Lower lobe of right lung (tissue), 2 donors: ENCODE results near the gene UCHL1. TPM values are rescaled to one million over a fixed set of nuclear protein-coding genes. Genes with fewer than 3 reads are reported as not detected.
"Not testable (repeated sequence)": the region's sequence is repeated elsewhere in the genome, so short reads cannot be mapped to it uniquely, and the experiment has no call there.

Experiments used
- ATAC-seq, 2 donors: fragments of 200-7000 bp; cut with Tn5 transposase; one replicate each; pipeline ENCODE4 v1.9.1; 2020 to 2022; ENCODE audit warnings: mild to moderate bottlenecking in 2 of 2, moderate library complexity in 2 of 2
- DNase-seq: peaks from one replicate; pipeline ENCODE4 v3.0.0-alpha.2; 2020
- H3K27ac ChIP-seq: fragments of 200-600 bp; one replicate; pipeline ENCODE4 v1.8.0; 2022
- H3K27me3 ChIP-seq: fragments of 200-600 bp; one replicate; pipeline ENCODE4 v1.8.0; 2022; ENCODE audit warnings: low read depth
- H3K36me3 ChIP-seq: fragments of 200-600 bp; one replicate; pipeline ENCODE4 v1.8.0; 2022; ENCODE audit warnings: mild to moderate bottlenecking
- H3K4me1 ChIP-seq: fragments of 200-600 bp; one replicate; pipeline ENCODE4 v1.8.0; 2022
- H3K4me3 ChIP-seq: fragments of 200-600 bp; one replicate; pipeline ENCODE4 v1.8.0; 2022; ENCODE audit warnings: mild to moderate bottlenecking
- H3K9me3 ChIP-seq: fragments of 200-600 bp; one replicate; pipeline ENCODE4 v1.8.0; 2022
- intact Hi-C: fragments of 100-400 bp; cut with DNase I; formaldehyde crosslinking; loops from one replicate; pipeline ENCODE4 v1.11.0; 2022
- total RNA-seq: library from RNA; stranded (reverse); fragmentation: NEBNext Ultra II Directional; extraction: Animal tissue kit (Norgen Biotek cat#: 25700); gene quantifications from one replicate; pipeline ENCODE4 v1.2.1, GENCODE V29; 2021
- TF ChIP-seq, protein P1 (sequence below): fragments of 200-600 bp; IDR thresholded peaks from one replicate; pipeline ENCODE4 v1.8.0; 2022; ENCODE audit warnings: antibody characterized with exemption, mild to moderate bottlenecking
- donor health status: DM: no; HTN: yes; CAD: no; lungs with severe emphysema.

Gene UCHL1
- total RNA-seq, 1 donor from 2014 or later, result 8.4 TPM

DNA sequence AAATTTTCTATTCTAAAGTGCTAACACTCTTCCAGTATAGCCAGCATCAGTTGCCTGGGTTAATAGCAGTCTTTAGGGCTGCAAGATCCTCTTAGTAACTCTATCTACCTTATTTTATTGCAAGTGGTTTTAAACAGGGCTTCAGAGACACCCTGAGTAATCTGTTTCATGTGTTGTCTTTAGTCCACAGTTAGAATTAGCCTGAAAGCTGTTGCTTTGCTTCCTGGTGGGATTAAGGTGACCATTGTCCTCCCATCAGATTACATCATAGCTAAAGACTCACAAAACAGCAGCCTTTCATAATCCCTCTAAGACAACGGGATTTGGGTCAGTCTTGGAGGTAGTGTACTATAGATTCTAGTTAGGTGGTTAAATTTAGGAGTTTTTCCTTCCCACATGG is 7.5 kb downstream of the UCHL1 start:
- intact Hi-C loops, result no loop called here

DNA sequence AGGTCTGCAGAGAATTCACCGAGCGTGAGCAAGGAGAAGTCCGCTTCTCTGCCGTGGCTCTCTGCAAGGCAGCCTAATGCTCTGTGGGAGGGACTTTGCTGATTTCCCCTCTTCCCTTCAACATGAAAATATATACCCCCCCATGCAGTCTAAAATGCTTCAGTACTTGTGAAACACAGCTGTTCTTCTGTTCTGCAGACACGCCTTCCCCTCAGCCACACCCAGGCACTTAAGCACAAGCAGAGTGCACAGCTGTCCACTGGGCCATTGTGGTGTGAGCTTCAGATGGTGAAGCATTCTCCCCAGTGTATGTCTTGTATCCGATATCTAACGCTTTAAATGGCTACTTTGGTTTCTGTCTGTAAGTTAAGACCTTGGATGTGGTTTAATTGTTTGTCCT is 11.3 kb downstream of the UCHL1 start:
- intact Hi-C loops, result no loop called here
- Histone ChIP-seq H3K27me3 (no peaks in the 10 kb centered on the region), H3K27ac (no peak overlapping the region), H3K36me3 (no peaks in the 10 kb centered on the region), H3K4me1 (no peaks in the 10 kb centered on the region), H3K4me3 (no peak overlapping the region), H3K9me3 (no peaks in the 10 kb centered on the region)
- no peak for DNase-seq
- TF ChIP-seq, protein P1, sequence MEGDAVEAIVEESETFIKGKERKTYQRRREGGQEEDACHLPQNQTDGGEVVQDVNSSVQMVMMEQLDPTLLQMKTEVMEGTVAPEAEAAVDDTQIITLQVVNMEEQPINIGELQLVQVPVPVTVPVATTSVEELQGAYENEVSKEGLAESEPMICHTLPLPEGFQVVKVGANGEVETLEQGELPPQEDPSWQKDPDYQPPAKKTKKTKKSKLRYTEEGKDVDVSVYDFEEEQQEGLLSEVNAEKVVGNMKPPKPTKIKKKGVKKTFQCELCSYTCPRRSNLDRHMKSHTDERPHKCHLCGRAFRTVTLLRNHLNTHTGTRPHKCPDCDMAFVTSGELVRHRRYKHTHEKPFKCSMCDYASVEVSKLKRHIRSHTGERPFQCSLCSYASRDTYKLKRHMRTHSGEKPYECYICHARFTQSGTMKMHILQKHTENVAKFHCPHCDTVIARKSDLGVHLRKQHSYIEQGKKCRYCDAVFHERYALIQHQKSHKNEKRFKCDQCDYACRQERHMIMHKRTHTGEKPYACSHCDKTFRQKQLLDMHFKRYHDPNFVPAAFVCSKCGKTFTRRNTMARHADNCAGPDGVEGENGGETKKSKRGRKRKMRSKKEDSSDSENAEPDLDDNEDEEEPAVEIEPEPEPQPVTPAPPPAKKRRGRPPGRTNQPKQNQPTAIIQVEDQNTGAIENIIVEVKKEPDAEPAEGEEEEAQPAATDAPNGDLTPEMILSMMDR, result no peak
- no peak for ATAC-seq

More for the DNA sequence above, 7.5 kb downstream of the UCHL1 start:
- Histone ChIP-seq H3K27ac (no peak overlapping the region), H3K4me1 (no peaks in the 10 kb centered on the region), H3K27me3 (peaks cover 10% of the 10 kb centered on the region), H3K4me3 (no peak overlapping the region), H3K36me3 (no peaks in the 10 kb centered on the region), H3K9me3 (no peaks in the 10 kb centered on the region)
- DNase-seq, result no peak
- ATAC-seq, result no peak
- TF ChIP-seq, protein P1, result no peak

GRCh38 chr4:41268721-41269517 is 12.2 kb downstream of the UCHL1 start:
- no peaks in the 10 kb centered on the region for H3K36me3 ChIP-seq
- no peaks in the 10 kb centered on the region for H3K9me3 ChIP-seq
- no peak for ATAC-seq
- H3K27me3 ChIP-seq, result no peaks in the 10 kb centered on the region
- intact Hi-C loops, result no loop called here
- DNase-seq, result no peak
- H3K27ac ChIP-seq, result no peak overlapping the region
- H3K4me3 ChIP-seq, result no peak overlapping the region
- TF ChIP-seq, protein P1, result no peak
- no peaks in the 10 kb centered on the region for H3K4me1 ChIP-seq

GRCh38 chr4:41269682-41270081 is 13.0 kb downstream of the UCHL1 start:
- Histone ChIP-seq H3K9me3 (no peaks in the 10 kb centered on the region), H3K4me3 (no peak overlapping the region), H3K27me3 (no peaks in the 10 kb centered on the region), H3K36me3 (no peaks in the 10 kb centered on the region), H3K4me1 (no peaks in the 10 kb centered on the region), H3K27ac (no peak overlapping the region)
- ATAC-seq (no peak), DNase-seq (no peak)
- intact Hi-C loops, result no loop called here
- TF ChIP-seq, protein P1, result no peak

GRCh38 chr4:41275931-41276330 is 19.2 kb downstream of the UCHL1 start:
- H3K9me3 ChIP-seq, H3K4me1 ChIP-seq, H3K4me3 ChIP-seq, intact Hi-C loops, H3K27ac ChIP-seq, ATAC-seq, H3K36me3 ChIP-seq, H3K27me3 ChIP-seq, DNase-seq: not testable (repeated sequence)

- Histone ChIP-seq H3K4me1 (peaks cover 3% of the 10 kb centered on the region), H3K4me3 (no peak overlapping the region), H3K36me3 (no peaks in the 10 kb centered on the region), H3K9me3 (no peaks in the 10 kb centered on the region), H3K27me3 (no peaks in the 10 kb centered on the region), H3K27ac (no peak overlapping the region)
- intact Hi-C loops, result no loop called here
- no peak for DNase-seq
- TF ChIP-seq, protein P1, result no peak
- ATAC-seq, result no peak
Observed at GRCh38 chr4:41280010-41280409, 23.3 kb downstream of the UCHL1 start.
